H9 (cell line): ENCODE measurements around the gene TUBB2B. TPM values are rescaled to one million over a fixed set of nuclear protein-coding genes. Genes with fewer than 3 reads are reported as not detected.

Experiments
- DNase-seq: peaks from one replicate; pipeline ENCODE4 v3.0.0-alpha.2; 2017
- H2AFZ ChIP-seq: one replicate; pipeline ENCODE4 v1.6.1; 2013; ENCODE audit warnings: mild to moderate bottlenecking, low read length, control low read depth, moderate library complexity
- H2AK5ac ChIP-seq: 2 replicates; pipeline ENCODE4 v1.6.1; 2013; ENCODE audit warnings: low read length, control low read depth, mixed read lengths; ENCODE audit not compliant: insufficient read length
- H2BK120ac ChIP-seq: one replicate; pipeline ENCODE4 v1.6.1; 2013; ENCODE audit warnings: low read depth, mild to moderate bottlenecking, low read length, control low read depth, inconsistent platforms; ENCODE audit not compliant: poor library complexity, severe bottlenecking
- H2BK12ac ChIP-seq: 2 replicates; pipeline ENCODE4 v1.6.1; 2013; ENCODE audit warnings: low read length, control low read depth, mixed read lengths, low read depth; ENCODE audit not compliant: insufficient read length
- H2BK15ac ChIP-seq: 2 replicates; pipeline ENCODE4 v1.6.1; 2013; ENCODE audit warnings: low read depth, low read length, control low read depth
- H2BK20ac ChIP-seq: one replicate; pipeline ENCODE4 v1.6.1; 2013; ENCODE audit warnings: low read depth, mild to moderate bottlenecking, low read length, control low read depth, inconsistent platforms; ENCODE audit not compliant: poor library complexity, severe bottlenecking
- H2BK5ac ChIP-seq: 2 replicates; pipeline ENCODE4 v1.6.1; 2013; ENCODE audit warnings: low read length, control low read depth, mixed read lengths; ENCODE audit not compliant: insufficient read length
- H3K14ac ChIP-seq: 2 replicates; pipeline ENCODE4 v1.6.1; 2013; ENCODE audit warnings: low read length, control low read depth; ENCODE audit not compliant: insufficient read depth
- H3K18ac ChIP-seq: 2 replicates; pipeline ENCODE4 v1.6.1; 2013; ENCODE audit warnings: low read depth, mild to moderate bottlenecking, mixed read lengths, low read length, control low read depth; ENCODE audit not compliant: insufficient read length
- H3K23ac ChIP-seq: 2 replicates; pipeline ENCODE4 v1.6.1; 2013; ENCODE audit warnings: low read length, control low read depth, mixed read lengths, low read depth; ENCODE audit not compliant: insufficient read length
- H3K23me2 ChIP-seq: 2 replicates; pipeline ENCODE4 v1.6.1; 2013; ENCODE audit warnings: low read depth, mild to moderate bottlenecking, mixed read lengths, low read length, control low read depth; ENCODE audit not compliant: insufficient read length, poor library complexity, severe bottlenecking
- H3K27ac ChIP-seq: 2 replicates; pipeline ENCODE4 v1.5.1; 2013; ENCODE audit warnings: low read length, control low read depth, mixed read lengths, low read depth; ENCODE audit not compliant: insufficient read length
- H3K27me3 ChIP-seq: 2 replicates; pipeline ENCODE4 v1.6.1; 2013; ENCODE audit warnings: low read length, control low read depth, inconsistent platforms; ENCODE audit not compliant: insufficient read depth
- H3K4ac ChIP-seq: 2 replicates; pipeline ENCODE4 v1.6.1; 2013; ENCODE audit warnings: low read depth, mild to moderate bottlenecking, control low read depth, inconsistent platforms, low read length, moderate library complexity
- H3K4me1 ChIP-seq: 2 replicates; pipeline ENCODE4 v1.6.1; 2013; ENCODE audit warnings: low read length, control low read depth, inconsistent platforms; ENCODE audit not compliant: insufficient read depth
- H3K4me2 ChIP-seq: 2 replicates; pipeline ENCODE4 v1.6.1; 2013; ENCODE audit warnings: low read length, control low read depth, mixed read lengths; ENCODE audit not compliant: insufficient read length, insufficient read depth
- H3K56ac ChIP-seq: 2 replicates; pipeline ENCODE4 v1.6.1; 2013; ENCODE audit warnings: low read depth, mild to moderate bottlenecking, mixed read lengths, low read length, control low read depth; ENCODE audit not compliant: insufficient read length
- H3K79me1 ChIP-seq: 2 replicates; pipeline ENCODE4 v1.6.1; 2013; ENCODE audit warnings: low read depth, mild to moderate bottlenecking, moderate library complexity, low read length, control low read depth, inconsistent platforms; ENCODE audit not compliant: insufficient read depth, poor library complexity, severe bottlenecking
- H3K79me2 ChIP-seq: 2 replicates; pipeline ENCODE4 v1.6.1; 2013; ENCODE audit warnings: low read length, control low read depth, inconsistent platforms; ENCODE audit not compliant: insufficient read depth
- H3K9ac ChIP-seq: 2 replicates; pipeline ENCODE4 v1.6.1; 2013; ENCODE audit warnings: low read length, control low read depth, mixed read lengths; ENCODE audit not compliant: insufficient read length; ENCODE audit errors: extremely low read depth
- H3K9me3 ChIP-seq: one replicate; pipeline ENCODE4 v1.6.1; 2013; ENCODE audit warnings: low read depth, low read length, inconsistent platforms; ENCODE audit not compliant: control insufficient read depth
- H3T11ph ChIP-seq: one replicate; pipeline ENCODE4 v1.6.1; 2013; ENCODE audit warnings: mild to moderate bottlenecking, low read length, control low read depth, inconsistent platforms
- H4K20me1 ChIP-seq: one replicate; pipeline ENCODE4 v1.6.1; 2013; ENCODE audit not compliant: control insufficient read depth, insufficient read length, insufficient read depth
- H4K5ac ChIP-seq: 2 replicates; pipeline ENCODE4 v1.6.1; 2013; ENCODE audit warnings: low read depth, mild to moderate bottlenecking, mixed read lengths, low read length, control low read depth; ENCODE audit not compliant: insufficient read length
- H4K8ac ChIP-seq: replicated peaks from 2 replicates; pipeline ENCODE4 v1.6.1; 2013; ENCODE audit warnings: low read length, control low read depth, mixed read lengths, low read depth; ENCODE audit not compliant: insufficient read length
- H4K91ac ChIP-seq: 2 replicates; pipeline ENCODE4 v1.6.1; 2013; ENCODE audit warnings: low read depth, mild to moderate bottlenecking, moderate library complexity, mixed read lengths, low read length, control low read depth; ENCODE audit not compliant: insufficient read length
- H3K27ac Mint-ChIP-seq, 3 experiments: 2 replicates in 2 of 3; 3 replicates in 1 of 3; pipeline ENCODE4 v1.8.0; 2020 to 2021; ENCODE audit warnings: mixed read lengths in 3 of 3, mild to moderate bottlenecking in 1 of 3, moderate library complexity in 1 of 3
- H3K27me3 Mint-ChIP-seq: 2 replicates; pipeline ENCODE4 v1.8.0; 2021; ENCODE audit warnings: low read depth, mild to moderate bottlenecking, moderate library complexity, mixed read lengths
- H3K36me3 Mint-ChIP-seq, 3 experiments: 2 replicates in 2 of 3; 3 replicates in 1 of 3; pipeline ENCODE4 v1.8.0; 2020 to 2021; ENCODE audit warnings: low read depth in 3 of 3, mixed read lengths in 3 of 3; ENCODE audit not compliant: insufficient read depth in 1 of 3
- H3K4me1 Mint-ChIP-seq, 2 experiments: 2 replicates each; pipeline ENCODE4 v1.8.0; 2020; ENCODE audit warnings: mixed read lengths in 2 of 2
- H3K4me3 Mint-ChIP-seq, 2 experiments: 2 replicates in 1 of 2; 3 replicates in 1 of 2; pipeline ENCODE4 v1.8.0; 2020 to 2021; ENCODE audit warnings: mild to moderate bottlenecking in 2 of 2, mixed read lengths in 2 of 2, moderate library complexity in 1 of 2
- H3K9me3 Mint-ChIP-seq, 2 experiments: 2 replicates in 1 of 2; 3 replicates in 1 of 2; pipeline ENCODE4 v1.8.0; 2020; ENCODE audit warnings: mild to moderate bottlenecking in 2 of 2, mixed read lengths in 2 of 2, moderate library complexity in 1 of 2
- WGBS: extraction: QIAGEN DNeasy Blood & Tissue Kit; methylation state at CpG from one replicate; pipeline ENCODE4 v1.1.7; 2013; ENCODE audit warnings: missing lambda C conversion rate, low lambda C conversion rate, mixed read lengths; ENCODE audit not compliant: insufficient read length; ENCODE audit errors: extremely low coverage; 5-methylcytosine and 5-hydroxymethylcytosine counted together
- total RNA-seq: library from RNA; stranded (reverse); gene quantifications from 2 replicates; pipeline ENCODE4 v1.2.1, GENCODE V29; 2021
- TF ChIP-seq, protein P1 (sequence below): fragments of 200-600 bp; sonication (generic); conservative IDR thresholded peaks from 3 replicates; pipeline ENCODE4 v1.8.0; 2021; ENCODE audit warnings: antibody characterized with exemption, mild to moderate bottlenecking

TUBB2B gene
- total RNA-seq, 1 experiment from 2014 or later: 320 TPM

DNA sequence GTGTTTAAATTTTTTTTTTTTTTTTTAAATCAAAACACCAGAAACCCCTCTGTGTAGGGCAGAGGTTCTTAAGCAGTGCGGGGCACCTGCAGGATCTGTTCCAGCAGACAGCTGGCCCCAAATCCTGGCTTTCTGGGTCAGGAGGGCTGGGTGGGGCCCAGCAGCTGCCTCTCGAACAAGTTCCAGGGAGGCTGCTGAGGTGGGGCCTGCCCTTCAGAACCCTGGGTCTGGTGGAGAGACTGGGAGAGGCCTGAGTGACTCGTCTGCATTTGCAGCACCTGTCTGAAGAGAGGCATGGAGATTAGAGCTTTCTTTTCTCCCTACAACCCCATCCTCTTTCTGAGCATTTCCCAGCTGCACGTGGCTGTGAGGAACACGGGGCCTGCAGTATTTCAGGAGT lies 39.7 kb upstream of the TUBB2B start:
- no peak overlapping the region for H3K4ac ChIP-seq
- Mint-ChIP-seq H3K27ac (no peak overlapping the region), H3K4me1 (peaks cover 0 to 2% of the 10 kb centered on the region in 2 experiments; a peak in 1 of 4 replicates), H3K27me3 (no peaks in the 10 kb centered on the region), H3K9me3 (no peaks in the 10 kb centered on the region), H3K36me3 (peaks cover 48 to 72% (median 70%) of the 10 kb centered on the region in 3 experiments), H3K4me3 (no peak overlapping the region)
- H3K9ac ChIP-seq: no peak overlapping the region
- H3K14ac ChIP-seq: no peak overlapping the region
- H3K27me3 ChIP-seq: no peaks in the 10 kb centered on the region
- no peak overlapping the region for H2BK15ac ChIP-seq
- no peaks in the 10 kb centered on the region for H3K9me3 ChIP-seq
- H2AK5ac ChIP-seq: no peak overlapping the region
- no peak overlapping the region for H4K8ac ChIP-seq
- no peak overlapping the region for H2BK20ac ChIP-seq
- H3K79me1 ChIP-seq: peaks cover 2% of the 10 kb centered on the region
- no peak overlapping the region for H3K4me2 ChIP-seq
- no peaks in the 10 kb centered on the region for H3K23me2 ChIP-seq
- no peak overlapping the region for H3K23ac ChIP-seq
- WGBS: no CpG with 5 or more reads among the region's 5 CpGs
- H2BK120ac ChIP-seq: no peak overlapping the region
- H4K5ac ChIP-seq: no peak overlapping the region
- H2BK5ac ChIP-seq: no peak overlapping the region
- H3T11ph ChIP-seq: no peak overlapping the region
- H3K79me2 ChIP-seq: peaks cover 11% of the 10 kb centered on the region; the same call in 1 of the 2 replicates
- no peak overlapping the region for H2BK12ac ChIP-seq
- no peak for DNase-seq
- no peaks in the 10 kb centered on the region for H4K20me1 ChIP-seq
- TF ChIP-seq, protein P1, sequence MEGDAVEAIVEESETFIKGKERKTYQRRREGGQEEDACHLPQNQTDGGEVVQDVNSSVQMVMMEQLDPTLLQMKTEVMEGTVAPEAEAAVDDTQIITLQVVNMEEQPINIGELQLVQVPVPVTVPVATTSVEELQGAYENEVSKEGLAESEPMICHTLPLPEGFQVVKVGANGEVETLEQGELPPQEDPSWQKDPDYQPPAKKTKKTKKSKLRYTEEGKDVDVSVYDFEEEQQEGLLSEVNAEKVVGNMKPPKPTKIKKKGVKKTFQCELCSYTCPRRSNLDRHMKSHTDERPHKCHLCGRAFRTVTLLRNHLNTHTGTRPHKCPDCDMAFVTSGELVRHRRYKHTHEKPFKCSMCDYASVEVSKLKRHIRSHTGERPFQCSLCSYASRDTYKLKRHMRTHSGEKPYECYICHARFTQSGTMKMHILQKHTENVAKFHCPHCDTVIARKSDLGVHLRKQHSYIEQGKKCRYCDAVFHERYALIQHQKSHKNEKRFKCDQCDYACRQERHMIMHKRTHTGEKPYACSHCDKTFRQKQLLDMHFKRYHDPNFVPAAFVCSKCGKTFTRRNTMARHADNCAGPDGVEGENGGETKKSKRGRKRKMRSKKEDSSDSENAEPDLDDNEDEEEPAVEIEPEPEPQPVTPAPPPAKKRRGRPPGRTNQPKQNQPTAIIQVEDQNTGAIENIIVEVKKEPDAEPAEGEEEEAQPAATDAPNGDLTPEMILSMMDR: no peak
- H4K91ac ChIP-seq: no peak overlapping the region
- H2AFZ ChIP-seq: no peak overlapping the region
- H3K56ac ChIP-seq: no peak overlapping the region
- no peak overlapping the region for H3K18ac ChIP-seq
- no peaks in the 10 kb centered on the region for H3K4me1 ChIP-seq
- H3K27ac ChIP-seq: no peak overlapping the region
